HepG2 (cell line): Measurements from ENCODE around the gene ABTB2. TPM values are rescaled to one million over a fixed set of nuclear protein-coding genes. Genes with fewer than 3 reads are reported as not detected.

Experiments used
- ARNT2 ChIP-seq: sonication (generic); formaldehyde crosslinking; IDR thresholded peaks from 2 replicates; pipeline ENCODE4 v1.8.0; 2022; ENCODE audit warnings: mild to moderate bottlenecking, low read depth, missing genetic modification reagents, moderate library complexity
- DZIP1 ChIP-seq: sonication (generic); formaldehyde crosslinking; IDR thresholded peaks from 2 replicates; pipeline ENCODE4 v1.5.0; 2020; ENCODE audit warnings: mild to moderate bottlenecking, missing genetic modification reagents
- FOSL1 ChIP-seq: sonication (generic); formaldehyde crosslinking; IDR thresholded peaks from 2 replicates; pipeline ENCODE4 v1.9.0; 2021; ENCODE audit warnings: missing genetic modification reagents, borderline replicate concordance
- FOXA3 ChIP-seq: IDR thresholded peaks from 2 replicates; pipeline ENCODE4 v1.6.1; 2016; ENCODE audit warnings: missing genetic modification reagents, missing compliant biosample characterization
- HMG20A ChIP-seq: IDR thresholded peaks from 2 replicates; pipeline ENCODE4 v1.6.1; 2016; ENCODE audit warnings: borderline replicate concordance
- MEF2D ChIP-seq: sonication (generic); formaldehyde crosslinking; IDR thresholded peaks from 2 replicates; pipeline ENCODE4 v1.5.1; 2020; ENCODE audit warnings: mild to moderate bottlenecking, missing genetic modification reagents
- MIER3 ChIP-seq: IDR thresholded peaks from 2 replicates; pipeline ENCODE4 v1.6.1; 2016; ENCODE audit warnings: missing compliant biosample characterization, borderline replicate concordance
- MLX ChIP-seq: IDR thresholded peaks from 2 replicates; pipeline ENCODE4 v1.6.1; 2016
- MXD1 ChIP-seq: sonication (generic); formaldehyde crosslinking; IDR thresholded peaks from 2 replicates; pipeline ENCODE4 v1.4.0; 2020; ENCODE audit warnings: mild to moderate bottlenecking, missing genetic modification reagents
- MXD3 ChIP-seq: IDR thresholded peaks from 2 replicates; pipeline ENCODE4 v1.6.1; 2016; ENCODE audit warnings: mild to moderate bottlenecking, missing biosample characterization, missing genetic modification reagents
- NR2F1 ChIP-seq, 2 experiments: fragments of 450-650 bp in 1 of 2; formaldehyde crosslinking in 1 of 2; IDR thresholded peaks; 2 replicates each; pipeline versions ENCODE4 v1.5.0 to v1.6.1; 2016 to 2020; ENCODE audit warnings: mild to moderate bottlenecking in 1 of 2, missing compliant biosample characterization in 1 of 2, missing genetic modification reagents in 1 of 2, moderate library complexity in 1 of 2
- NR2F6 ChIP-seq, 2 experiments: IDR thresholded peaks; 2 replicates each; pipeline ENCODE4 v1.6.1; 2016; ENCODE audit warnings: antibody characterized with exemption in 1 of 2, mild to moderate bottlenecking in 1 of 2
- POGZ ChIP-seq: sonication (generic); formaldehyde crosslinking; IDR thresholded peaks from 2 replicates; pipeline ENCODE4 v1.4.0; 2020; ENCODE audit warnings: mild to moderate bottlenecking, missing genetic modification reagents
- RFX5 ChIP-seq: IDR thresholded peaks from 2 replicates; pipeline ENCODE4 v1.6.1; 2011; ENCODE audit warnings: low read depth, low read length, improper control_type of control experiment
- STAG1 ChIP-seq: sonication (generic); formaldehyde crosslinking; IDR thresholded peaks from 2 replicates; pipeline ENCODE4 v1.4.0; 2020; ENCODE audit warnings: missing genetic modification reagents
- XBP1 ChIP-seq: sonication (generic); formaldehyde crosslinking; IDR thresholded peaks from 2 replicates; pipeline ENCODE4 v1.5.0; 2020; ENCODE audit warnings: missing genetic modification reagents
- ZBTB4 ChIP-seq: sonication (generic); formaldehyde crosslinking; IDR thresholded peaks from 2 replicates; pipeline ENCODE4 v1.4.0; 2020; ENCODE audit warnings: missing genetic modification reagents, mild to moderate bottlenecking, borderline replicate concordance
- ZBTB43 ChIP-seq: sonication (generic); formaldehyde crosslinking; conservative IDR thresholded peaks from 2 replicates; pipeline ENCODE4 v1.4.0; 2020; ENCODE audit warnings: missing genetic modification reagents
- ZNF207 ChIP-seq: fragments of 450-650 bp; IDR thresholded peaks from 2 replicates; pipeline ENCODE4 v1.6.1; 2016; ENCODE audit warnings: antibody characterized with exemption, borderline replicate concordance
- ZNF792 ChIP-seq: IDR thresholded peaks from 2 replicates; pipeline ENCODE4 v1.6.1; 2016
- polyA plus RNA-seq, 8 experiments: library from polyadenylated mRNA; depleted of rRNA in 3 of 8; stranded (reverse) in 7 of 8; unstranded in 1 of 8; fragments of >200 nt; fragmentation: Illumina TruSeq in 4 of 8; extraction: Trizol in 4 of 8; gene quantifications; 2 replicates each; pipeline versions ENCODE4 v1.2.1 to v1.2.3, GENCODE V29; 2011 to 2016; ENCODE audit warnings: low read depth in 4 of 8, missing spikeins in 1 of 8, mixed read lengths in 1 of 8; ENCODE audit not compliant: insufficient read depth in 1 of 8
- total RNA-seq, 5 experiments: library from RNA; depleted of rRNA; stranded (reverse); fragments of >200 nt; fragmentation: Illumina TruSeq; extraction: Trizol; gene quantifications; 2 replicates each; pipeline ENCODE4 v1.2.3, GENCODE V29; 2016; ENCODE audit warnings: low read depth in 1 of 5

Gene ABTB2
- total and polyA plus RNA-seq, 2 of the 13 experiments (the other 11 are each of a cell fraction or from before 2014, with no cell fraction given), result 5.1 to 15.4 TPM

- TF ChIP-seq ZBTB43 (CRISPR knock-in tag), result 0 out of 2 replicates have a peak, but pooled peaks have one; percentile 18
- 0 out of 2 replicates have a peak, but pooled peaks have one; percentile 21 for TF ChIP-seq FOSL1 (CRISPR knock-in tag)
- TF ChIP-seq ARNT2 (CRISPR knock-in tag), result peak; percentile 24; the same call in 1 of the 2 replicates
- TF ChIP-seq MXD3 (CRISPR knock-in tag), result no peak
- peak; percentile 73 for TF ChIP-seq MEF2D
- peak; percentile 70; the same call in 1 of the 2 replicates for TF ChIP-seq HMG20A (CRISPR knock-in tag)
- no peak for TF ChIP-seq ZNF207
- TF ChIP-seq DZIP1, result no peak
- TF ChIP-seq NR2F1 (CRISPR knock-in tag; IDR thresholded peaks at IDR 0.05), result no peak
- TF ChIP-seq MLX (CRISPR knock-in tag), result no peak
- TF ChIP-seq ZNF792 (CRISPR knock-in tag), result peak; percentile 23; the same call in 1 of the 2 replicates
- TF ChIP-seq MIER3 (CRISPR knock-in tag), result peak; percentile 43; the same call in 1 of the 2 replicates
- no peak for TF ChIP-seq XBP1
- TF ChIP-seq NR2F6 (IDR thresholded peaks at IDR 0.05), result no peak
- TF ChIP-seq NR2F6 (CRISPR knock-in tag; IDR thresholded peaks at IDR 0.05), result 0 out of 2 replicates have a peak, but pooled peaks have one; percentile 26
- TF ChIP-seq STAG1 (CRISPR knock-in tag), result peak; percentile 16; the same call in 1 of the 2 replicates
- no peak for TF ChIP-seq MXD1 (CRISPR knock-in tag)
- peak; percentile 58 for TF ChIP-seq FOXA3 (CRISPR knock-in tag)
- no peak for TF ChIP-seq RFX5
- TF ChIP-seq POGZ (CRISPR knock-in tag), result 0 out of 2 replicates have a peak, but pooled peaks have one; percentile 15
- TF ChIP-seq ZBTB4 (CRISPR knock-in tag), result no peak
These were observed 153.2 kb downstream of the ABTB2 start (continued) for GRCh38 chr11:34204396-34205279.
